Measurements from ENCODE around the gene MED4.
A peak's percentile ranks its signal among the peaks of the same experiment; 100 is the strongest.

The MED4 gene, protein sequence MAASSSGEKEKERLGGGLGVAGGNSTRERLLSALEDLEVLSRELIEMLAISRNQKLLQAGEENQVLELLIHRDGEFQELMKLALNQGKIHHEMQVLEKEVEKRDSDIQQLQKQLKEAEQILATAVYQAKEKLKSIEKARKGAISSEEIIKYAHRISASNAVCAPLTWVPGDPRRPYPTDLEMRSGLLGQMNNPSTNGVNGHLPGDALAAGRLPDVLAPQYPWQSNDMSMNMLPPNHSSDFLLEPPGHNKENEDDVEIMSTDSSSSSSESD

DNA sequence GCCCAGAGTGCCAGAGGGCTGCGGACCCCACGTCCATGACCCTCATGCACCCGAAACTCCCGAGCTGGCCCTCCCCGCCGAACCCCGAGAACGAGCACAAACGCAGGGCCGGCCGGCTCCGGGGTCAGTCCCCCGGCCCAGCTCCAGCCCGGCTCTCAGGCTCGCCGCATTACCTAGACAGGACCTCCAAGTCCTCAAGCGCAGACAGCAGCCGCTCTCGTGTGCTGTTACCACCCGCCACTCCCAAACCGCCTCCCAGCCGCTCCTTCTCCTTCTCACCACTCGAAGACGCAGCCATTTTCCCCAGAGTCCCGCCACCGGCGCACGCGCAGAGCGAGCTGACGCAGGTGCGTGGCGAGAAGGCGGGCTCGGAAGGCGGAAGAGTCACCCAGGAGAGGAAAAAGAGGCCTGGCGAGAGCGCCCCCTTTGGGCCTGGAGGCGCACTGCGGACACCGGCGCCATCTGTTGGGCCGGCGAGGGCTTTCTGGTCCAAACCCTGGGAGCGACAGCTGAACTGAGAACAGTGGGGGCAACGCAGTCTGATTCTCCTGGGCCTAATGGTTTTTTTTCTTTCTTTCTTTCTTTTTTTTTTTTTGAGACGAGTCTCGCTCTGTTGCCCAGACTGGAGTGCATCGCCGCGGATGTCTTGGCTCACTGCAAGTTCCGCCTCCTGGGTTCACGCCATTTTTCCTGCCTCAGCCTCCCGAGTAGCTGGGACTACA is at the start of gene MED4:
MED4 (minus strand) TSS at position 324 of the 722 bp plus-strand sequence; CDS start at position 298, 26 bp downstream.
- peak; percentile 97 for DNase-seq

DNA sequence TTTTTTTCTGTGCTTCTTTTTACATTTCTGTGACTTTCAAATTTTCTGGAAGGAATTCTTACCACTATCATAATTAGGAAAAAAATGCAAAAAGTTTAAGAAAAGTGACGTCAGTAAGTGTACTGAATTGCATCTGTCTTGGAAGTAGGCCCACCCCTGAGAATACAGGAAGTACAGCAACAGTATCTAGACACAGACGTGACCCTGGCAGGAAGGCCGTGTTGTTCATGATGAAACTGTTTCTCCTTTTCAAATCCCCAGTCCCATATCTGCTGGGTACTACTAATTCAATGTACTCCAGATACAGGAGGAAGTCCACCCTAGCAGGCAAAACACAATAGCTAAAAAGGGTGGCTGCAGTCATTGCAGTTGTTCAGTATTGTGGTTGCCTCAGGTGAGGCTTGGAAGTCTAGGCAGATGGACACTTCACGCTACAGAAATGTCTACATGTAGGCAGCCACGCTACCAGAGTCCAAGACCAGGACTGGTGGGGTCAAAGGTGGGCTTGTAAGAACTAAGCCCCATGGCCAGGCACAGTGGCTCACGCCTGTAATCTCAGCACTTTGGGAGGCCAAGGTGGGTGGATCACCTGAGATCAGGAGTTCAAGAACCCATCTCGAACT is 49.6 kb upstream of the MED4 start:
- DNase-seq, result peak; percentile 65

DNA sequence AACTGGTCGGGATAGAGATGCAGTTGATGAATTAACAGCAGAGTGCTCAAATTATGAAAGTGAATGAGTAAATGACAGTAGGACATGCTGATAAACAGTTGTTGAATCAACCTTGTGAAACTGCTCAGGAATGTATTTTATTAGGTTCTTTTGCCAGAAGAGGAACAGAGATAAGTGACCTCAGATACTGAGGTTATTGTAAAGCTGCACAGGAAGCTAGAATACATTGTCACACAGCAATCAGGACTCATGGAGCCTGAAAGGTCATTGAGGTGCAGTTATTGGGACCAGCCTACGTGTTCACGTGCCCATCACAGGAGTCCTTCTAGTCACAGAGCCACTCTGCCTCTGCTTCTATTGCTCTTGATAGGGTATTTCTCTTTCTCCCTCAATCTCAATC is 47.5 kb upstream of the MED4 start:
- DNase-seq, result peak; percentile 32

DNA sequence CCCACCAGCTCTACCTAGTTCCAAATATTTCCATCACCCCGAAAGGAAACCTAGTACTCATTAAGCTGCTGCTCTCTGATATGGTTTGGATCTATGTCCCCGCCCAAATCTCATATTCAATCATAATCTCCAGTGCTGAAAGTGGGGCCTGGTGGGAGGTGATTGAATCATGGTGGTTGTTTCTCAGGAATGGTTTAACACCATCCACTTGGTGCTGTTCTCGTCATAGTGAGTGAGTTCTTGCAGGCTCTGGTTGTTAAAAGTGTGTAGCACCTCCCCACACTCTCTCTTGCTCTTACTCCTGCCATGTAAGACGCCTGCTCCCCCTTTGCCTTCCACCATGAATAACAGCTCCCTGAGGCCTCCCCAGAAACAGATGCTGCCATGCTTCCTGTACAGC is 43.4 kb upstream of the MED4 start:
- no peak for DNase-seq

DNA sequence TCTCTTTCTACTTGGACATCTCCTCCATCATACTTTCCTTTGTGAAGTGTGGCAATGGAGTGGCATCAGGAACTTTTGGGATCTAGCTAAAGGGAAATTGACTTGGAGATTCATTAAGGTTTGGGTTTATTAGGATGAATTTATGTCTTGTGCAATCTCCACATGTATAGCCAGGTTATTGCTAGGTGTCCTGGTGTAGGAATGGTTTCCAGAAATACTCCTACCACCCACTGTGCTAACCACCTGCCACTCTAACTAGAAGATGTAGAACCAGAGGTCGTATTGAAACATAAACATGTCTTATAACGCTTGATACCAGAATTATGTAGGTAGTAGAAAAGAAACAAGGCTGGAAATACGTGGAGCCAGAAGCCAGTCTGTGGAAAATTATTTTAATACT is 38.1 kb upstream of the MED4 start:
- DNase-seq, result no peak

DNA sequence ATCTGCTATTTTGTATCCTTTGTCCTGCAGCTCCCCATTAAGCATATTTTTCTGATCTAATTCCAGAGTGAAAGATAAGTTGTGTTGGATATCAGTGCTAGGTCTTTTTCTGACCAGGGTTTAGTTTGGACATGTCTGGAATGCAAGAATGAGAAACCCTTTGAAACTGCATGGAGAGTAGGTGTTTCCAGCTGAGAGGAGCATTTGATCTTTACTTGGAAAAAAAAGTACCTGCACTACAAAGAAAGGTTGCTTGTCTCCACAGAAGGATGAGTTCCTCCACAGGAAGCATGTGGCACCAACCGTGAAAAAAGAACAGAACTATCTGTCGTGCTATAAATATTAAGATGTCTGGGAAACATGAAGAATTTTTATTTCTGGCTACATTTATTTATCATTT is 36.6 kb upstream of the MED4 start:
- DNase-seq, result no peak

DNA sequence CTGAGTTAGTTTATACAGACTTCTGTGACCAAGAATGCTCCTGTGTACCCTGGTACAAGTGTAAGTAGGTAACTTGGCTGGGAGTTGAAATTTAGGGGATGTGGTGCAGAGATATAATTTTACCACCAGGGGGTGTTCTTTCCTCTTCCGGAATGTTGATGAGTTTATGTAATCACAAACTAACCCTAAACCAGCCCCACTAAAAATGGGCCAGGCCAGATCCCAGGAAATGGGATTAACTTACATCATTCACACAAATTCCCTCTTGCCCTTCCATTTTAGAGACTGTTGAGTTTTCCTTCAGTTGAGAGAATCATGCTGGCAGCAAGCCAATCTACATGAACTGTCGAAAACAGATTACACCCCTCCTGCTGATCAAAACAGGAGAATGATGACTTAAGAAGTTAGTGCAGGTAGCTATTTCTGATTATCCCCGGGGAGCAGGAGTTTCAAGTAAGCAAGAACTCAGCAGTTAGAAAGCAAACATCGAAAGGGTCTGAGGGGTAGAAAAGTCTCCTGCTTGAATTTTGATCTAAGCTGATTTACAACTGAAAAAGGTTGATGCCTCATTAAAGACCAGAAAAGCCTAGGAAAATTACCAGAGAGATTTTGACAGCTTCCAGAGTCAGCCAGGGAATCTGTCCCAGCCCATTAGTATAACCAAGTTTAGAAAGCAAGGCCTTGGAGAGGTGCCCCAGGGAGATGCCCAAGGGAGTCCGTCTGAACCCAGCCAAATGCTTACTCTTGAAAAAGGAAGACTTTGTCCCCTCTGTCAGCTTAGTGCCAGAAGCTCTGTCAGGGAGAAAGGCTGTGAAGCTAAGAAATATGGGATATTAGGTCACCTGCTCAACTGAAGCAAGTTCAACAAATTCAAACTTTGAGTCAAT is 32.3 kb upstream of the MED4 start:
- DNase-seq, result peak; percentile 86

DNA sequence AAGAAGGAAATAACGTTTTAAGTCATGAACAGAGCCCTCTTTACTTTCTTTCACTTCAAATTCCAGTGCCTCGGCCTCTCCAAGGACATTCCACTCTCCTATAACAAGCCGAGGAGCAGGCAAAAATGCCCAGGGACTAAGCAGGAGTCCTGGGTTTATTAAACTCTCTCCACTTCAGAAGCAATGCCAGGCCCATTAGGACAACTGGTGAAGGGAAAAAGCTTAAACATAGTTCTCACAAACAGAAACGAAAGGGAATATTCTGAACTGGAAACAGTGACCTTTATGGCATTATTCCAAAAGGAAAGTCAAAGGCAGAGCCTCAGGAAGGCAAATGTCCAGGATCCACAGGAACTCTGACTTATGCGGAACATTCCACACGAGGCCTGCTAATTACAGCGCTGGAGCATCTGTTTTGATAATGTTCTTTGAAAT is 30.9 kb upstream of the MED4 start:
- DNase-seq, result no peak

DNA sequence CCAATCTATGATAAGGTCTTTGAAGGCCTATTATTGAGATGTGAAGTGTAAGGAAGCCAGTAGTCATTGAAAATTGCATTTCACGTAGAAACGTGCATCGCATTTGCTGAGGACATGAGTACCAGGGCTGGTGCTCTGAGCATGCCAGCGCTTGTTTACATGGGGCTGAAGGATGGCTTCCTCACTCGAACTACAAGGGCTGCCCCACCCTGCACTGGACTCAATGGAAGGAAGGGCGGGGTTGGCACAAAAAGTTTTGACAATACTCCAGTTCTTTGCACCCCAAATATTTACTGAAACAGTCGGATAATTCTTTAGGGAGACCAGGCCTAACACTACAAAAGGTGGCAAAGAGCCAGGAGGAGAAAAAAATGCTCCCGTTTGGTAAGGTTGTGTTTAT is 28.9 kb upstream of the MED4 start:
- DNase-seq, result no peak

DNA sequence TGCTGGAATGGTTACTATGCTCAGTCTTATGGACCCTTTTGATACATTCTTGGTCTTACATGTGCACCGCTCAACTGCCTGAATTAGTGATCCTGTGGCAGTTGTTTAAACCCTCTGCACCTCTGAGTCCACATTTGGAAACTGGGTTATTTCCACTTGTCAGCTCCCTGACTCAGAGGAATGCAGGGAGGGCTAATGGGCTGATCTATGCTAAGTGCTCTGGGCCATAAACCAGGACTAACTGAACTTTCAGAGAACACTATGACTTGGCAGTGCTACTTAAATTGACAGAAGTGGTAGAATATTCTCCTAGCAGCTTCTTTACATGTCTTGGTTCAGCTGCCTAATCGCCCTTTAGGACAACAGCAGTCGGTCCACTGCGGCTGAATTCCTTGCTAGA is 26.8 kb upstream of the MED4 start:
- DNase-seq, result no peak

DNA sequence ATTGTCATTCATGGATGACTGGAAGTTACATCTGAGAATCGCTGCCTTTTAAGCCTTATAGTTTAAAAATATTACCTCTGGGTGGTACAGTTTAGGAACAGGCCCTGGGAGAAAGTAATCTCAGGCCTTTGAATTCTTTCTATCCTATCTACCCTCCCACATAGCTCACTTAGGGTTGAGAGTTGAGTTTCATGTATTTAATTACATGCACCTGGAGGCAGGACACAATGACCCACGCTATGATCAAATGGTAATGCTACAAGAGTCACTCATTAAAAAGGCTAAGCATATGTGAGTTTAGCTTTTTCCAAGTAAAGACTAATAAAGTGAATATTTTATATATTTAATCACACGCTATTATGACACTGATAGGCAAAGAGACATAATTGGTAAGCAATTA is 25.3 kb upstream of the MED4 start:
- no peak for DNase-seq

DNA sequence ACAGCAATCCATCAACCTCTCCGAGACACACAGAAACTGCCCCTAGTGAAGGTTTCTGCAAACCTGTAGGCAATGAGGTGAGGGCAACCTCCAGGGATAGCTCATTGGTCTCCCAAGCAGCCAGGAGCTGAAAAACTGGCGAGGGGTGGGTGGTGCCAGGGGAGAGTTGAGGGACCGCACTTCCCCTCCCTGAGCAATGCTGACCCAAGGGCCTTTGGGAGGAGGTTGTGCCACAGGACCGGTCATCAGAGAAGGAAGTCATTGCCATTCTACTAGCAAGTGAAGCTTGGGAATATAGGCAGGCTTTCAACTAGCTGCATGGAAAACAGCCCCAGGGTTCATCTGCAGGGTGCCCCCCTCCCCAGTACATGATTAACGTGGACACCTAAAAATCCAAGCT is 23.1 kb upstream of the MED4 start:
- DNase-seq, result no peak

DNA sequence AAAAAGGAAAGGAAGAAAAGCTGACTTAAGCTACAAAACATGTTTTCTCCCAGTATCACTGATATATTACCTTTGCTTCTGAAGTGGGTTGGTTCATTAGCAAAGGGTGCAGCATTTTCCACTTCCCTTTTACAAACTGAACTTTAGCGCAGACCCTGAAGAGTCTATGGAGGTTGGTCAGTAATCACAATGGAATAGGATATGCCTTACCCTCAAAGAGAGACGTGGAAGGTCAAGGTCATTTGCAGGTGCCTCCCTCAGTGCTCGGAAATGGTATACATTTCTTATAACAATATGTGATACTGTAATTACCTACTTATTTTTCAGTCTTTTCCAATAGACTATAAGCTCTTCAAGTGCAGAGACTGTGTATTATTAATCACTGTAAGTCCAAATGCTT is 21.9 kb upstream of the MED4 start:
- DNase-seq, result no peak

DNA sequence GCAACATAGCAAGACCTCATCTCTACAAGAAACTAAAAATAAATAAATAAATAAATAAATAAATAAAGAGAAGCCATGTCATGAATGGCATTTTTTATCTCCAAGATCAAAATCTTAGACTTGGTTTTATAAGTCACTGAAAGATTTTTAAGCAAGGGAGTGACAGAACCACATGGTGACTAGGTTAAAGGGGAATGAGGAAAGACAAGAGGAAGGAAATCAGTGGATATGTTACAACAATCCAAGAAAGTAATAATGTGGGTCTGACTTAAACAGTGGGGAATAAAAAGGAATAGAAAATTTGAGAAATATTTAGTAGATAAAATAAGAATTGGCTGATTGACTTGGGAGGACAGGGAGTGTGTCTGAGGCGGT is 18.8 kb upstream of the MED4 start:
- no peak for DNase-seq

DNA sequence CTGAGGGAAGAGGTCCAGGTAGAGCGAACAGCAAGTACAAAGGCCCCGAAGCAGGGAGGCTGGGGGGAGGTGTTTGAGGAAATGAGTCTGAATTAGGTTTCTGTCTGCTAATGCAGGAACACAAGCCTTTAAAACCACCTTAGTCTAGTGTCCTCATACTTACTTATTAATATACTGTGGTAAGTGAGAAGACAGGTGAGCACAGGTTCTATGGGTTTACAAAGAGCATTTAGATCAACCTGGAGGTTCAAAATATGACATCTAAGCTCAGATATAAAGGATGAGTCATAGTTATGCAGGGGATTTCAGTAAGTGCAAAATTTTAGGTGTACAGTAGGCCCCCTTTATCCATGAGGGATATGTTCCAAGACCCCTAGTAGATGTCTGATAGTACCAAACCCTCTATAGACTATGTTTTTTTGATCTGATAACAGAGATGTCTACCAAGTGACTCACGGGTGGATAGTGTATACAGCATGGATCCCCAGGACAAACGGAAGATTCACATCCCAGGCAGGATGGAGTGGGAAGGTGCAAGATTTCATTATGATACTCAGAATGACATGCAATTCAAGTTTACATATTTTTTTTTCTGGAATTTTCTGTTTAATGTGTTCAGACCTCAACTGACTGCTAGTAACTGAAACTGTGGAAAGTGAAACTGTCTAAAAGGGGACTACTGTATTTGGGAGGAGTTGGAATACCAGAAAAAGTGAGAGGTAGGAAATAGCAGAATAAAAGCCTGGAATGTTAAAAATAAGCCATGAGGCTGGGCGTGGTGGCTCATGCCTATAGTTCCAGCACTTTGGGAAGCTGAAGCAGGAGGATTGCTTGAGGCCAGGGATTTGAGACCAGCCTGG is 18.2 kb upstream of the MED4 start:
- DNase-seq, result no peak

DNA sequence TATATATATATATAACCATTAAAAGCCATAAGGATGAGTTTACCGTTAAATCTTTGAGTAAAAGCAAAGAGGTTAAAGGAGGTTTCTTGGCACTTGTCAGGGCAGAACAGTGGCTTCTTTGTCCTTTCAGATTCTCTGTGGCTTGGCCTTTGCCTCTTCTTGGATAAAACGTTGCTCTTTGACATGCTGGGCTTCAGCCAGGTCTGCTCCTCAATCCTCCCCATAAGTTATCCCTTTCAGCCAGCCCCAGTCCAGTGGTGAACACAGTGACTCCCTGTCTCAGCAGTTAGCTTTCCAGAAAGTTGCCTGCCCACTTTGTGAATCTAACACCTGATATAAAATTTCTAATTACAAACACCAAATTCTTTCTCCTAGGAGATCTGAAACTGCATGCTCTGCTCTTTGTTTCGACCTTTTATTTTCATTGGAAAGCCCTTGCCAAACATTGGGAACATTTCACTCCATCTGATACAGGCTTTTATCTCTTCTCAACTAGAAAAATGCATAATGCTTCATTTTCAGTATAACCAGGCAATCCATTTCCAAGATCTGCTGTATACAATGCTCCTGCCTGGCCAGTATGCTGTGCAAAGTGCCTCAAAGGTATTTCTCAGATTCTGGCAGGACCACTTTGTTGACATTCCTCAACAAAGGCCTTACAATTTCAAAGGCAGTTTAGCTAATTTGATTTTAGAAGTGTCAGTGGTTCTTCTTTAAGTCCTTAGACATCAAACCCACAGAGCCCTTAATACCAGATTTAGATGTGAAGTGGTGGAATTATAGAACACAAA is 16.2 kb upstream of the MED4 start:
- DNase-seq, result peak; percentile 23

DNA sequence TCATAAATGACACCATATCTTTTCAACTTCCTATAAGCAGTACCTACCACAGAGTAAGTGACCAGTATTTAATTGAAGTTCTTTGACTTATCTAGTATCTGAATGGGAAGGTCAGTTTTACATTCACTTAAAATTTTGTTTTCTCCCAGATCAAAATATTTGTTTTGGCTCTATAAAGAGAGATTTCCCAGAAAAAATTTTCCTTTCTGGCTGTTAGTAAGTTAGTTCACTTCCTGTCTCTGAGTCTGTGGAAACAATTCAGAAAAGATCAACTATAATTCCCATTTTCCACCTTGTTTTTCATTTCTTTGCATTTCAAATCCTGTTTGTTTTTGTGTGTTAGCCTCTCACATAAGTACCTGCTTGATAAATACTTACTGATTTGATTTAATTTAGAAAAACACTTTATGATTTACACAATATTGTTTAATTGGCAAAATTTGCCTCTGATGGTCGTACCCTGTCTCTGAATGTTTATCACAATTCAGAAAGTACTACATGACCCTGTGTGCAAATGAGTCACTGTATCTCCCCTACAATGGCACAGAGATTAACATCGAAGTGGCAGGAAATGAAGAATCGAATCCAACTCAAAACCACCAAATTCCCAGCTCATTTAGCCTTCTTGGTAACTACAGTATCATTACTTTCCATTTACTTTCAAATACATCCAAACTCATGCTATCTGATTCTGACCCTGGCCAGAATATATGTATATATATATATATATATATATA is 15.4 kb upstream of the MED4 start:
- DNase-seq, result peak; percentile 32

DNA sequence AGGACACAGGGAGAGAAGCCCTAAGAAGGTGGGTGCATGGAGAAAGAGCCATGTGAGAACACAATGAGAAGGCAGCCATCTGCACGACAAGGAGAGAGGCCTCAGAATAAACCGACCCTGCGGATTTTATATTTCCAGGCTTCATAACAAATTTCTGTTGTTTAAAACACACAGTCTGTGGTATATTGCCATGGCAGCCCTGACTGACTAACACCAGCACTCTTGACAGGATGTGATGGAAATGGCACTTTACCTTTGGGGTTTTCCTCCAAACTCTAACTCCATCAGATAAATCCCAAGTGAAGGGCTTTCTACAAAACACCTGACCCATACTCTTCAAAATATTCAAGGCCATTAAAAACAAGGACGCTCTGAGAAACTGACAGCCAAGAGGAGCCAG is 13.2 kb upstream of the MED4 start:
- no peak for DNase-seq

DNA sequence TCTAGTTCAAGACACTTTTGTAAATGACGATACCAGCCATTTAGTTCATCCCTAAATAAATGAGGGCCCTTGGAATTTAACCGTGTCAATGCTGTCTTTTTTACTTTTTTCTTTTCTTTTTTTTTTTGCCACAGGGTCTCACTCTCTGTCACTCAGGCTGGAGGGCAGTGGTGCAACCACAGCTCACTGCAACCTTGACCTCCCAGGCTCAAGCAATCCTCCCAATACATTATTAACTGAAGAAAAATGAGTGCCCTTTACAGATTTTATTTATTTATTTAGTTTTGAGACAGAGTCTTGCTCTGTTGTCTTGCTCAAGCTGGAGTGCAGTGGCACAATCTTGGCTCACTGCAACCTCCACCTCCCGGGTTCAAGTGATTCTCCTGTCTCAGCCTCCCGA is 2.9 kb upstream of the MED4 start:
- DNase-seq, result no peak

DNA sequence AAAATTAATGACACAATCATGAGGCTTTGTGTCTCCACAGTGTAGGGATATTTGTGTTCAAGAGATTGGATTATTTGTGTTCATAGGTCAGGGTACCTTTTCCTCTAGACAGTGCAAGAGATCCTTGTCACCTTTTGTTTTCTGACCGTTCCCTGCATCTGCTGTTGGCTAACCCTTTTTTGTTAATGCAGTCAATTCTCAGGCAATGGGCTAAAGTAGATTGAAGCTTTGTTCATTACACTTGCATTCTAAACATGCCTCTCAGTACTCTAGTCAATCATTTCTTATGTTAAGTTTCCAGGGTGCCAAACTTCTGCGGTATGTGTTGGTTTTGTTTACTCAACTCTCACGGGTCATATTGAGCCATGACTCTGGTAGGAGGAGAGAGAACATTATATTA is 1.8 kb upstream of the MED4 start:
- DNase-seq, result no peak

DNA sequence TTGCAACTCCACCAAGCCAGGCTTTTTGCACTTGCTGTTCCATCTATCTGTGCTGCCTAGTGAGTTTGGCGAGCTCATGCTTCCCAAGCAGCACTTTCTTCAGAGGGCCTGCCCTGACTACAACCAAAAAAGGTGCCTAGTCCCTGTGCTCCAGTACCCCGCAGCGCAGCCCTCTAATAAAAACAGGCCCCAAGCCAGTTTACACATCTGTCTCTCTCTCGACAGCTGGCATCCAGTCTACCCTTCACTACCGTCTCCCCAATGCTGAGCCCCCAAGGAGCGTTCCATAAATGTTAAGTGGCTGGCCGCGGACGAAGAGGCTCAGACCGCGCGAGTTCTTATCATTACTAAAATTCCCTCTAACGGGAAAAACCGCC is 512 bp downstream of the MED4 start:
- DNase-seq, result no peak
